ENCODE measurements around the gene LRRC31. TPM values are rescaled to one million over a fixed set of nuclear protein-coding genes. Genes with fewer than 3 reads are reported as not detected.

The LRRC31 gene
- total and polyA plus RNA-seq, 4 donors, result 0.53 to 5.3 (median 1.7) TPM

GRCh38 chr3:169847896-169848295 is 21.8 kb downstream of the LRRC31 start (continued):
- no peak for TF ChIP-seq HNF4A (conservative IDR thresholded peaks at IDR 0.05)
- TF ChIP-seq CTCF (IDR thresholded peaks at IDR 0.05; ENCODE audit: low read depth, low read length, missing input control), result no peak
- TF ChIP-seq NR2F2 (IDR thresholded peaks at IDR 0.05), result no peak
- no peak for TF ChIP-seq YY1 (IDR thresholded peaks at IDR 0.05)

- 94% methylated on average over 11 of the region's 11 CpGs for WGBS
- no peak for TF ChIP-seq YY1 (IDR thresholded peaks at IDR 0.05)
- TF ChIP-seq REST (IDR thresholded peaks at IDR 0.05), result no peak
- no peak for TF ChIP-seq CTCF (IDR thresholded peaks at IDR 0.05; ENCODE audit: low read depth, low read length, missing input control)
- no peak for TF ChIP-seq HNF4A (conservative IDR thresholded peaks at IDR 0.05)
- TF ChIP-seq FOXA1 (IDR thresholded peaks at IDR 0.05), result no peak
- no peak for TF ChIP-seq EGR1 (IDR thresholded peaks at IDR 0.05; ENCODE audit: low read depth in 2 of 2)
- no peak for TF ChIP-seq ATF3 (IDR thresholded peaks at IDR 0.05)
- TF ChIP-seq ZBTB33 (IDR thresholded peaks at IDR 0.05), result no peak
- no peak for TF ChIP-seq GABPA (IDR thresholded peaks at IDR 0.05 in 1 of 2, conservative IDR thresholded peaks at IDR 0.05 in 1 of 2)
- TF ChIP-seq RAD21 (IDR thresholded peaks at IDR 0.05), result no peak
- TF ChIP-seq RXRA (IDR thresholded peaks at IDR 0.05), result no peak
- no peak for DNase-seq (ENCODE audit: low spot score)
Measured at GRCh38 chr3:169846458-169847193, 23.1 kb downstream of the LRRC31 start.

More at GRCh38 chr3:169846458-169847193, 23.1 kb downstream of the LRRC31 start:
- Histone ChIP-seq H3K27me3 (ENCODE audit: control insufficient read depth in 4 of 4, insufficient read depth in 4 of 4, low read length in 3 of 4) (no peaks in the 10 kb centered on the region), H3K9me3 (ENCODE audit: control insufficient read depth in 4 of 4, low read length in 3 of 4) (no peaks in the 10 kb centered on the region), H3K9ac (ENCODE audit: low read depth in 1 of 2, low read length in 2 of 2) (no peak overlapping the region), H3K4me3 (ENCODE audit: low read depth in 1 of 3, low read length in 3 of 3) (no peak overlapping the region), H3K4me1 (ENCODE audit: control insufficient read depth in 4 of 4, insufficient read depth in 4 of 4, low read length in 3 of 4) (no peaks in the 10 kb centered on the region), H3K27ac (ENCODE audit: low read depth in 1 of 2, low read length in 2 of 2) (no peak overlapping the region), H3K36me3 (ENCODE audit: control insufficient read depth in 4 of 4, insufficient read depth in 3 of 4, low read depth in 1 of 4, low read length in 3 of 4) (no peaks in the 10 kb centered on the region)
